Middle frontal gyrus (tissue), 1 donor: ENCODE results near the gene CCDC14.
"Not testable (repeated sequence)": the region's sequence is repeated elsewhere in the genome, so short reads cannot be mapped to it uniquely, and the experiment has no call there.

Experiments used
- DNase-seq: peaks from one replicate; pipeline ENCODE4 v3.0.0-alpha.2; 2015; ENCODE audit warnings: low spot score; ENCODE audit errors: extremely low spot score

CCDC14 gene

GRCh38 chr3:123967260-123967659 lies 6.2 kb upstream of the CCDC14 start:
- not testable (repeated sequence) for DNase-seq

- DNase-seq, result not testable (repeated sequence)
Measured at GRCh38 chr3:123966799-123967198, 5.8 kb upstream of the CCDC14 start.

GRCh38 chr3:123964793-123965192 lies 3.8 kb upstream of the CCDC14 start:
- not testable (repeated sequence) for DNase-seq

GRCh38 chr3:123961508-123961856 lies 453 bp upstream of the CCDC14 start:
- DNase-seq, result no peak

- DNase-seq, result no peak
Measured at GRCh38 chr3:123953735-123954134, 7.3 kb downstream of the CCDC14 start.

GRCh38 chr3:123952844-123953520 lies 8.0 kb downstream of the CCDC14 start:
- DNase-seq, result no peak

GRCh38 chr3:123951522-123952447 lies 9.2 kb downstream of the CCDC14 start:
- no peak for DNase-seq

GRCh38 chr3:123949641-123950040 lies 11.4 kb downstream of the CCDC14 start:
- DNase-seq, result no peak

GRCh38 chr3:123948449-123948848 lies 12.6 kb downstream of the CCDC14 start:
- DNase-seq, result no peak

GRCh38 chr3:123947482-123947881 lies 13.5 kb downstream of the CCDC14 start:
- no peak for DNase-seq

GRCh38 chr3:123941542-123941941 lies 19.5 kb downstream of the CCDC14 start:
- DNase-seq, result no peak

GRCh38 chr3:123941121-123941520 lies 19.9 kb downstream of the CCDC14 start:
- no peak for DNase-seq

- no peak for DNase-seq
Measured at GRCh38 chr3:123939706-123940105, 21.3 kb downstream of the CCDC14 start.

GRCh38 chr3:123936400-123936799 lies 24.6 kb downstream of the CCDC14 start:
- DNase-seq, result no peak

- no peak for DNase-seq
Measured at GRCh38 chr3:123935830-123936229, 25.2 kb downstream of the CCDC14 start.

GRCh38 chr3:123934250-123934649 lies 26.8 kb downstream of the CCDC14 start:
- DNase-seq, result no peak

GRCh38 chr3:123930445-123930844 lies 30.6 kb downstream of the CCDC14 start:
- no peak for DNase-seq

- no peak for DNase-seq
Measured at GRCh38 chr3:123929325-123929724, 31.7 kb downstream of the CCDC14 start.

- no peak for DNase-seq
Measured at GRCh38 chr3:123926396-123926795, 34.6 kb downstream of the CCDC14 start.

GRCh38 chr3:123920868-123921267 lies 40.2 kb downstream of the CCDC14 start:
- DNase-seq, result no peak

- DNase-seq, result no peak
Measured at GRCh38 chr3:123920383-123920782, 40.6 kb downstream of the CCDC14 start.

- DNase-seq, result no peak
Measured at GRCh38 chr3:123919353-123919752, 41.7 kb downstream of the CCDC14 start.

- no peak for DNase-seq
Measured at GRCh38 chr3:123914829-123915228, 46.2 kb downstream of the CCDC14 start.
